ENCODE data around the gene HDAC7. TPM values are rescaled to one million over a fixed set of nuclear protein-coding genes. Genes with fewer than 3 reads are reported as not detected.

Gene HDAC7
- polyA plus RNA-seq, 3 donors, result 69.0 to 88.9 (median 86.4) TPM

GRCh38 chr12:47835006-47835830 lies 15.5 kb upstream of the HDAC7 start:
- no peak for DNase-seq (ENCODE audit: extremely low read depth in 1 of 11, low read depth in 9 of 11, low spot score in 4 of 11)

DNA sequence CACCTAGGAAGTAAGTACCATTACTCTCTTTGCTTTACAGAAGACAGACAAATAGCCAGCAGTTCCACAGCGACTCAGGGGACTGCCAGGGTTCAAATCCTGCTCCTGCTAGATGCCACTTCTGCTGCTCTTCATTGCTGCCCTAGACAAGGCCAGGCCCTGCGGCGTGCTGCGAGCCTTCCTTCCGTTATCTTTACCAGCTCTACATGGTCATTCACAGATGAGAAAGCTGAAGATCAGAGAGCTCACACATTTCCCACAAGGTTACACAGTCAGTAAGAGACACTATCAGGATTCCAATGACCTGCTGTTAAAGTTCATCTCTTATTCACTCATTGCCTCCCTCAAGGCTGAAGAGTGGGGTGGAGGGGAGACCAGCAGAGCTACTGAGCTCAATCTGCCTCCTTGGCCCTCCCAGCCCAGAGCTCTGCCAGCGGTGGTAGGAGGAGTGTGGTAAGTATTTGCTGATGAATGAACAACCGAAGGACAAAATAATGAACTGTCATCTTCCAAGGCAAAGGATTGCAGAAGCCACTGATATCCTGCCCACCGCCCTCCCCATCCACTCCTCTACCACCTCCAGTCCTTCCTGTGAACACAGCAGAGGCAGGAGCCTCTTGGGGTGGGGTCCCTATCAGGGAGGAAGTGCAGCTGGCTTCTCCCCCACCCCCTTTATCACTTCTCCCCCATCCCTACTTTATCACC lies 14.6 kb upstream of the HDAC7 start:
- DNase-seq (ENCODE audit: extremely low read depth in 1 of 11, low read depth in 9 of 11, low spot score in 4 of 11), result no peak

DNA sequence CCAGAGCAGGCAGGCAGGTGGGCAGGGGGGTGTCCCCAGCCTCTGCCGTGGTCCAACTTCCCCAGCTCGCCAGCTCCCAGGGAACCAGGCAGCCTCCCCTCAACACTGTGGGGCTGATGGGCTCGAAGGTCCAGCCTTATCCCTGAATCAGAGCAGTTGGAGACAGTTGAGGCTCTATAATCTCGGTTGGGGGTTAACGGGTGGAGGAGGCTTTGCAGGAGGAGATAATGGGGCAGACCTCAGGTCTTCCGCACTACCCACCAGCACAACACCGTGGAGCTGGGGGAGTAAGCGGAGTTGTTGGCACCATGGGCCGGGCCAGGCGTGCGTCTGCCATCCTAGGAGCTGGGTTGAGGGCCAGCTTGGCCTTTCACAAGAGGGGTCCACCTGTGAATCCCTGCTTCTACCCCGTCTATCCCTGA lies 13.9 kb upstream of the HDAC7 start:
- no peak for DNase-seq (ENCODE audit: extremely low read depth in 1 of 11, low read depth in 9 of 11, low spot score in 4 of 11)

DNA sequence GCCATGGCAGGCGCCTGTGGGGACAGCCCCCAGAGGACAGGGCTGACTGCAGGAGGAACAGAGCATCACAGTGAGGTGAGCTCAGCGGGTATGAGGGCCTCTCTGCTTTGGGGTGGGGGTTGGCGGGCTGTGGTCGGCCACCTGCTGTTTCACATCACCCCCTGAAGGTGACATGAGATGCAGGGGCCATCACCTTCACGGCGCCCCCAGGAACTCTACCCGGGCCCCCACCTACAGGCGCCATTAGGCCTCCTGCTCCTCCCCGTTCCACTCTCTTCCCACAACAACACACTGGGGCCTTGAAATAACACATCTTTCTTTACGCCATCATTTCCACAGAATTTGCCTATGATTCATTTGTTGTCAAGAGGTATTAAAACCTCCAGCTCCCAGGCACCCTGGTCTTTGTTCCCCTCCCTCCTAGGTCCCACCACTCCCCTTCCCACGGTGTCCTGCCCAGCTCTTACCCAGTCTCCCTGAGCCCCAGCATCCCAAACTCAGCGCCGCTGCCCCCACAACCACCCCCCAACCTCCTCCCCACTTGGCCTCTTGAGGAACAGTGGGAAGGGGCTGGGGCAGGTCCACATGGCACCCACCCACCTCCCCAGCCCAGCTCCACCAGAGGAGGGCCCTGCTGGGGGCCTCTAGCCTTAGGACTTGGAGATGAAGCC lies 12.7 kb upstream of the HDAC7 start:
- DNase-seq (ENCODE audit: extremely low read depth in 1 of 11, low read depth in 9 of 11, low spot score in 4 of 11), result no peak

GRCh38 chr12:47829584-47829983 lies 9.9 kb upstream of the HDAC7 start:
- DNase-seq (ENCODE audit: extremely low read depth in 1 of 11, low read depth in 9 of 11, low spot score in 4 of 11), result no peak

DNA sequence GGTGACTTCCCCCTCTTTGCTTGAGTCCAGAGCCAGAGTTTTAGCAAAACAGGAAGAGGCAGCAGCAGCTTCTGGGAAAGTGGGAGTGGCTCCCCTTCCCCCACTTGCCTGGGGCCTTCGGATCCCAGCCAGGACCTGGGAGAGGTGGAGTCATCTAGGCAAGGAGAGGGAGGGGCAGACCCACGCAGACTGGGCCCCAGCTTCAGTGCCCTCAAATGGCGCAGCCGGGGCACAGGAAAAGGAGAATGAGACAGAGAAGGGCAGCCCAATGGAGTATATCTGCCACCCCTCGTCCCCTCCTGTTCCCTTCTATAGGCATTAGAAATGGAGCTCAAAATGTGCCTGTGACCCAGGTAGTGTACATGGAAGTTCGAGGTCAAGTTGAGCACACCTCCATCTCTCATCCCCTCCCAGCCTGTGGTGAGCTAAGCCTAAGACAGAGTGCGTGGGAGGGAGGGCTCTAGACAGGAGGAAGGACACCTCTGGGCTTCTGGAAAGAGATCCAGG lies 9.3 kb upstream of the HDAC7 start:
- DNase-seq (ENCODE audit: extremely low read depth in 1 of 11, low read depth in 9 of 11, low spot score in 4 of 11), result peak in 3 of 11 donors; percentile 66 to 72 (median 70)

DNA sequence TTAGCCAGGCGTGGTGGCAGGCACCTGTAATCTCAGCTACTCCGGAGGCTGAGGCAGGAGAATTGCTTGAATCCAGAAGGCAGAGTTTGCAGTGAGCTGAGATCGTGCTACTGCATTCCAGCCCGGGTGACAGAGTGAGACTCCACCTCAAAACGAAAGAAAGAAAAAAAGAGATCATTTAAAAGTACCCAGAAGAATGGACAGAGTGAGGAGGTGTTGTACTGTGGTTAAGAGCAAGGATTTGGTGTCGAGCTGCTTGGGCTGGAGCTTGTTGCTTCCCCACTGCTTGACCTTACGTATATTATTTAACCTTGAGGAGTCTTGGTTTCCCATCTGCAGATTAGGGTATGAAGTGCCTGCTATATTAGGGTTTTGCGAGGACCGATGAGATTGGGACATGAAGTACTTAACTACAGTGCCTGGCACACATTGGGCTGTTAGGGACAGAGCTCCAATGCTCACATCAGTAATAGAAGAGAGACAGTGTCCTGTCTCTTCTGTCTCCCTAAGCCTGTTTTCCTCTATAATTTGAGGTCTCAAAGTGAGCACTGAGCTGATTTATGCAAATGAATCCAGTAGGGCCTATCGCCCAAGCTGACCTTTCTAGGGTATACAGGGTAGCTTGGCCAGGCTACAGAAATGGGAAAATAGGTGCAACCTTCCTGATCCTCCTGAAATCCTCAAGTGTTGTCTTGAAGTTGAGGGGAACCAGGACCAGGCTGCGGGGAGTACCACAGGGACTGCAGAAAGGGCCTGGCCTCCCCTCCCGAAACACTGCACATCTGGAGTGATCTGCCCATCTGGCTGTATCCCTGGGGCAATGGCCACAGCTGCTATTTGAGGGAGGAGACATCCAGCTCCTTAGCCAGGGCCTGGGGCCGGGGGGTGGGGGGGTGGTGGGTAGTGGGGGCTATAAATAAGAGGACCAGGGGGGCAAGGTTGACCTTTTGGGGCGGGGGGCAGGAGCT lies 8.6 kb upstream of the HDAC7 start:
- no peak for DNase-seq (ENCODE audit: extremely low read depth in 1 of 11, low read depth in 9 of 11, low spot score in 4 of 11)

- no peak for DNase-seq (ENCODE audit: extremely low read depth in 1 of 11, low read depth in 9 of 11, low spot score in 4 of 11)
Observed at GRCh38 chr12:47825173-47825639, 5.5 kb upstream of the HDAC7 start.

- no peak for DNase-seq (ENCODE audit: extremely low read depth in 1 of 11, low read depth in 9 of 11, low spot score in 4 of 11)
Observed at GRCh38 chr12:47824635-47825034, 4.9 kb upstream of the HDAC7 start.

GRCh38 chr12:47824198-47824597 lies 4.5 kb upstream of the HDAC7 start:
- DNase-seq (ENCODE audit: extremely low read depth in 1 of 11, low read depth in 9 of 11, low spot score in 4 of 11), result no peak

DNA sequence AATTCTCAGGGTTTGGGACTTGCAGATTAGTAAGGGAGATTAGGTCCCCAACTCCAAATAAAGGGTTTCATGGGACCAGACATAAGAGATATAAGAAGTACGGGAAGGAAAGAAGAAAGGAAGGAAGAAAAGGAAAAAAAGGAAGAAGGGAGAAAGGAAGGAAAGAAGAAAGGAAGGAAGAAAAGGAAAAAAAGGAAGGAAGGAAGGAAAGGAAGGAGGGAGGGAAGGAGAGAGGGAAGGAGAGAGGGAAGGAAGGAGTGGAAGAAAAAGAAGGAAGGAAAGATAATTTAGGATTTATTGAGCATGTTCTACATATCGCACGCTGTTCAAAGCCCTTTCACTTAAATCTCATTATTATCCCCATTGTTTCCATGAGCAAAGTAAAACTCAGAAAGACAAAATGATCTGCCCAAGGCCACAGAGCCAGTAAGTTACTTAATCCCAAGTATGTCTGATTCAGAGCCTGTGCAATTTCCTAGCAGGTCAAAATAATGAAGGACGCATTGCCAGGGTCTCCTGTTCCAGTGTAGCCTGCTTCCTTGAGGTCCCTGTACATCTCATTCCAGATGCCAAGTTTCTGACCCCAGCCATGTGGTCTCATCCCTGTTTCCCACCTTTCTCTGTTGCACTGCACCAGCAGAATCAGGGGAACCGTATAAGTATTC lies 3.9 kb upstream of the HDAC7 start:
- DNase-seq (ENCODE audit: extremely low read depth in 1 of 11, low read depth in 9 of 11, low spot score in 4 of 11), result no peak

DNA sequence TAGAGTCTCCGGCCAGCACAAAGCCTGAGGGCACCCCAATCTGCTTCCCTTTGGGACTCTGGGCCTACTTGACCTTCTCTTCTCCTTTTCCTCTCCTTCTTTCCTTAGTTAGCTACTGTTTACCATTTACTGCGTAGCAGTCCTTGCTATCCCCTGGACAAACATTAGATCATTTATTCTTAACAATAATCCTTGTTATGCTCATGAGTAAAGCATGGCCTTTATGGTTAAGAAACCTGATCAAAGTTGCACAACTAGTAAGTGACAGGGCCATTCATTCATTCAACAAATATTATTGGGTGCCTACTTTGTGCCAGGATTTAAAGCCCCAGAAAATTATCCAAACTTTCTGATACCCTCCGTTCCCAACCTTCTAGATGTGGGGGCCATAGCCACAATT lies 3.2 kb upstream of the HDAC7 start:
- DNase-seq (ENCODE audit: extremely low read depth in 1 of 11, low read depth in 9 of 11, low spot score in 4 of 11), result no peak

DNA sequence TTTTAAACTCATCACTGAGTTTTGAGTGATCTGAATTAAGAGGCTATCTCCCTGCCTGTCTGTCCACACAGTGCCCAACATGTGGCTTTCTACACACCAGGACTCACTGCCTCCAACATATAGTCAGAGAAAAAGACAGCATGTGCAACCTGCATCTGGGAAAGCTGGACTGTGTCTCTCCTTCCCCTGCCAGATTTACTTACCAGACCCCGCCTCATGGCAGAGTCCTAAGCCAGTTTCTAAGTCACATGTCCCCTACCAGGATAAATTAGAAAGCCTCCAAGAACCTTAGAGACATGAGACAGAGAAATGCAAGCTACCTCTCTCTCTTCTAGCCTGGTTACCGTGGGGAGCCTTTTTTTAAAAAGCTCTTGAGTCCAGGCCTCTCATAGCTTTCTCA lies 2.7 kb upstream of the HDAC7 start:
- DNase-seq (ENCODE audit: extremely low read depth in 1 of 11, low read depth in 9 of 11, low spot score in 4 of 11), result no peak

GRCh38 chr12:47821346-47821706 lies 1.6 kb upstream of the HDAC7 start:
- DNase-seq (ENCODE audit: extremely low read depth in 1 of 11, low read depth in 9 of 11, low spot score in 4 of 11), result no peak

GRCh38 chr12:47820631-47821345 lies 1.1 kb upstream of the HDAC7 start:
- peak in 10 of 11 donors; percentile 75 to 94 (median 83) for DNase-seq (ENCODE audit: extremely low read depth in 1 of 11, low read depth in 9 of 11, low spot score in 4 of 11)

DNA sequence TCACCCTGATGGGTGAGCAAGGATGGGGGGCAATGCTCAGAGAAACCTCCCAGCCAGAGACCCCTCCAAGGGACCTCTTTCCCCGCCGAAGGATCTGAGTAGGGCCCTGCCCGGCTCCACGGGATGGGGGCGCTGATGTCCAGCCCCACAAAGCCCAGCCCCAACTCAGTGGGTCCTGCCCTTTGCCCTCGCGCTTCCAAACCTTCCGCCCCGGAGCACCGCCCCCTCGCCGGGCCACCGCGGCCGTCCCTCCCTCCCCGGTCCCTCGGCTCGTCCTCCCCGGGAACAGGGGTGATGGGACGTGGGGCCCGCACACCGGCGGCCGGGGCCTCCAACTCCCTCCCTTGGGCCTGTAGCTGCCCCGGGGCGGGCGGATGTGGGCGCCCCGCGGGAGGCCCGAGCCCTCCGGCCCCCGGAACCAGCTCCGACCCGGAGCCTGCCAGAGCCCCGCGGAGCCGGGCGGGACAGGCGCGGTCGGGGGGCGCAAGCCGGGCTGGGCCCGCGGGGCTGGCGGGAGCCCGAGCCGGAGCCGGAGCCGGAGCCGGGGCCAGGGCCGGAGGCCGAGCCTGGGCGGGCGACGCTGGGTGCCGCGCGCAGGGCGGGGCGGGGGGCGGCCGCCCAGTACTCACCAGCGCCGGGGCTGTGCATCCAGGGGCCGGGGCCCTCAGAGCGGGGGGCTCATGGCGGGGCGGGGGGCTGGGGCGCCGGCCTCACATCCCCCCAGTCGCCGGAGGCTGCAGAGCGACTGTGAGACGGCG lies 386 bp downstream of the HDAC7 start:
- DNase-seq (ENCODE audit: extremely low read depth in 1 of 11, low read depth in 9 of 11, low spot score in 4 of 11), result no peak

Data from renal cortex interstitium (tissue), 11 donors.